Skin of body (tissue), 2 donors: ENCODE data around the gene SCN1A. TPM values are rescaled to one million over a fixed set of nuclear protein-coding genes. Genes with fewer than 3 reads are reported as not detected.
"Not testable (repeated sequence)": the region's sequence is repeated elsewhere in the genome, so short reads cannot be mapped to it uniquely, and the experiment has no call there.

Experiments used
- DNase-seq: peaks from one replicate; lab custom pipeline; 2025; lab: John Stamatoyannopoulos, UW
- total RNA-seq: library from RNA; depleted of rRNA; stranded (reverse); fragments of >200 nt; gene quantifications from one replicate; pipeline ENCODE4 v1.2.3, GENCODE V29; 2014

Gene SCN1A
- total RNA-seq, 1 donor from 2014 or later, result 0.10 TPM

- no peak for DNase-seq
Observed at GRCh38 chr2:166135152-166135848, 7.5 kb upstream of the SCN1A start.

GRCh38 chr2:166134252-166135151, 6.7 kb upstream of the SCN1A start:
- DNase-seq, result no peak

GRCh38 chr2:166133653-166134052, 5.8 kb upstream of the SCN1A start:
- DNase-seq, result no peak

- DNase-seq, result no peak
Observed at GRCh38 chr2:166128156-166128505, 311 bp upstream of the SCN1A start.

GRCh38 chr2:166126007-166126639, 1.7 kb downstream of the SCN1A start:
- DNase-seq, result no peak

GRCh38 chr2:166125557-166125956, 2.3 kb downstream of the SCN1A start:
- DNase-seq, result no peak

- DNase-seq, result no peak
Observed at GRCh38 chr2:166118180-166118579, 9.6 kb downstream of the SCN1A start.

GRCh38 chr2:166117491-166117890, 10.3 kb downstream of the SCN1A start:
- no peak for DNase-seq

- DNase-seq, result no peak
Observed at GRCh38 chr2:166115589-166115988, 12.2 kb downstream of the SCN1A start.

- DNase-seq, result no peak
Observed at GRCh38 chr2:166112193-166112605, 15.6 kb downstream of the SCN1A start.

- DNase-seq, result no peak
Observed at GRCh38 chr2:166106431-166107015, 21.3 kb downstream of the SCN1A start.

GRCh38 chr2:166104773-166105172, 23.0 kb downstream of the SCN1A start:
- DNase-seq, result no peak

GRCh38 chr2:166104084-166104483, 23.7 kb downstream of the SCN1A start:
- no peak for DNase-seq

- not testable (repeated sequence) for DNase-seq
Observed at GRCh38 chr2:166103277-166103676, 24.5 kb downstream of the SCN1A start.

GRCh38 chr2:166094325-166094724, 33.5 kb downstream of the SCN1A start:
- no peak for DNase-seq

GRCh38 chr2:166092889-166093288, 34.9 kb downstream of the SCN1A start:
- DNase-seq, result no peak

- no peak for DNase-seq
Observed at GRCh38 chr2:166091439-166091838, 36.4 kb downstream of the SCN1A start.

- no peak for DNase-seq
Observed at GRCh38 chr2:166090908-166091307, 36.9 kb downstream of the SCN1A start.

- DNase-seq, result no peak
Observed at GRCh38 chr2:166090346-166090745, 37.5 kb downstream of the SCN1A start.

- no peak for DNase-seq
Observed at GRCh38 chr2:166088634-166089033, 39.2 kb downstream of the SCN1A start.

GRCh38 chr2:166084301-166084700, 43.5 kb downstream of the SCN1A start:
- no peak for DNase-seq

- DNase-seq, result no peak
Observed at GRCh38 chr2:166082736-166083135, 45.1 kb downstream of the SCN1A start.
